GM18520 (cell line): ENCODE results near the gene KATNIP.
A peak's percentile ranks its signal among the peaks of the same experiment; 100 is the strongest.

ENCODE experiments used
- ATAC-seq: cut with Tn5 transposase; IDR thresholded peaks from one replicate; pipeline ENCODE4 v1.9.1; 2021; ENCODE audit not compliant: unreplicated experiment

Gene KATNIP

GRCh38 chr16:27549746-27550581 lies at the start of gene KATNIP, which contains the start of gene GTF3C1:
KATNIP (plus strand) TSS chr16:27550144; CDS start chr16:27550171, 27 bp downstream.
GTF3C1 (minus strand) TSS chr16:27549913; CDS start chr16:27549890, 23 bp downstream.
- peak; percentile 93 for ATAC-seq

- no peak for ATAC-seq
Observed at GRCh38 chr16:27500801-27501200, 49.1 kb upstream of the KATNIP start.

GRCh38 chr16:27503662-27504061 lies 46.3 kb upstream of the KATNIP start:
- no peak for ATAC-seq

- no peak for ATAC-seq
Observed at GRCh38 chr16:27505297-27506236, 44.4 kb upstream of the KATNIP start.

- ATAC-seq = no peak
Observed at GRCh38 chr16:27506771-27507170, 43.2 kb upstream of the KATNIP start.

- no peak for ATAC-seq
Observed at GRCh38 chr16:27508476-27508875, 41.5 kb upstream of the KATNIP start.

GRCh38 chr16:27511657-27512448 lies 38.1 kb upstream of the KATNIP start:
- no peak for ATAC-seq

GRCh38 chr16:27514806-27515205 lies 35.1 kb upstream of the KATNIP start:
- no peak for ATAC-seq

- ATAC-seq = no peak
Observed at GRCh38 chr16:27515874-27516353, 34.0 kb upstream of the KATNIP start.

- no peak for ATAC-seq
Observed at GRCh38 chr16:27516365-27516764, 33.6 kb upstream of the KATNIP start.

GRCh38 chr16:27517664-27518063 lies 32.3 kb upstream of the KATNIP start:
- ATAC-seq = no peak

GRCh38 chr16:27518226-27518625 lies 31.7 kb upstream of the KATNIP start:
- no peak for ATAC-seq

GRCh38 chr16:27520982-27521673 lies 28.8 kb upstream of the KATNIP start:
- no peak for ATAC-seq

- no peak for ATAC-seq
Observed at GRCh38 chr16:27522173-27522707, 27.7 kb upstream of the KATNIP start.

- ATAC-seq = no peak
Observed at GRCh38 chr16:27526180-27526579, 23.8 kb upstream of the KATNIP start.

- ATAC-seq = no peak
Observed at GRCh38 chr16:27528294-27528693, 21.6 kb upstream of the KATNIP start.

GRCh38 chr16:27529962-27530361 lies 20.0 kb upstream of the KATNIP start:
- no peak for ATAC-seq

GRCh38 chr16:27531186-27531585 lies 18.8 kb upstream of the KATNIP start:
- no peak for ATAC-seq

- ATAC-seq = no peak
Observed at GRCh38 chr16:27531826-27532800, 17.8 kb upstream of the KATNIP start.
